Peyer's patch (tissue), 4 donors: ENCODE measurements around the gene OR11A1.

ENCODE experiments used
- CTCF ChIP-seq, 6 experiments: fragments of 450-650 bp in 4 of 6; fragments of 200-600 bp in 2 of 6; sonication (generic) in 1 of 6; IDR thresholded peaks; one replicate each; pipeline ENCODE4 v1.5.1; 2017 to 2019; ENCODE audit warnings: antibody characterized with exemption in 6 of 6, mild to moderate bottlenecking in 3 of 6, moderate library complexity in 1 of 6
- POLR2A ChIP-seq, 2 donors: fragments of 450-650 bp; IDR thresholded peaks; one replicate each; pipeline ENCODE4 v1.5.1; 2017; ENCODE audit warnings: antibody characterized with exemption in 2 of 2, mild to moderate bottlenecking in 2 of 2, moderate library complexity in 2 of 2

- TF ChIP-seq CTCF (IDR thresholded peaks at IDR 0.05) (no peak), POLR2A (IDR thresholded peaks at IDR 0.05) (no peak)
Observed at GRCh38 chr6:29479560-29479959, 22.7 kb upstream of the OR11A1 start.
